GM12878 (cell line): ENCODE measurements around the gene SLC25A13. TPM values are rescaled to one million over a fixed set of nuclear protein-coding genes. Genes with fewer than 3 reads are reported as not detected.

ENCODE experiments used
- ATAC-seq: fragments of 200-7000 bp; cut with Tn5 transposase; 3 replicates; pipeline ENCODE4 v1.9.1; 2020; ENCODE audit warnings: mild to moderate bottlenecking, moderate library complexity
- BruUV-seq: library from RNA; stranded (reverse); fragments of 400-500 nt; replicated peaks from 2 replicates; lab custom pipeline; 2021; lab: Mats Ljungman, UMichigan
- CTCF ChIA-PET: fragments of 300-600 bp; sonication (Branson Sonifier 250); formaldehyde crosslinking; extraction: SDS; loops from one replicate; lab custom pipeline; 2021; ENCODE audit warnings: inconsistent platforms; lab: Yijun Ruan, JAX
- POLR2A ChIA-PET: fragments of 350-600 bp; formaldehyde crosslinking; extraction: SDS; loops from one replicate; lab custom pipeline; 2021; ENCODE audit warnings: inconsistent platforms; lab: Charles Lee
- RAD21 ChIA-PET: fragments of 300-600 bp; sonication (Branson Sonifier 250); formaldehyde crosslinking; loops from one replicate; lab custom pipeline; 2023; ENCODE audit warnings: antibody characterized with exemption; ENCODE audit not compliant: unreplicated experiment; lab: Charles Lee
- SMC1A ChIA-PET: fragments of 300-600 bp; sonication (Branson Sonifier 250); formaldehyde crosslinking; loops from one replicate; lab custom pipeline; 2023; ENCODE audit not compliant: unreplicated experiment, uncharacterized antibody; lab: Charles Lee
- DNase-seq: peaks from one replicate; pipeline ENCODE4 v3.0.0-alpha.2; 2011; ENCODE audit warnings: low read depth, low spot score
- FAIRE-seq: peaks from 3 replicates; lab custom pipeline; 2011; peaks lifted over from hg19 to GRCh38; lab: Jason Lieb, UNC
- H2AFZ ChIP-seq: 2 replicates; pipeline ENCODE4 v1.6.0; 2011; ENCODE audit warnings: low read depth, low read length, control low read depth; ENCODE audit not compliant: control insufficient read depth
- H3K27ac ChIP-seq: 2 replicates; pipeline ENCODE4 v1.5.1; 2011; ENCODE audit warnings: control low read depth; ENCODE audit not compliant: control insufficient read depth, insufficient read depth
- H3K27me3 ChIP-seq, 2 experiments: replicated peaks in 1 of 2; 2 replicates each; pipeline versions ENCODE4 v1.6.0 to v1.6.1; 2011; ENCODE audit warnings: low read length in 1 of 2; ENCODE audit not compliant: control insufficient read depth in 2 of 2, insufficient read depth in 2 of 2
- H3K36me3 ChIP-seq, 2 experiments: 2 replicates each; pipeline ENCODE4 v1.5.1; 2011; ENCODE audit warnings: low read length in 1 of 2; ENCODE audit not compliant: control insufficient read depth in 2 of 2, insufficient read depth in 2 of 2
- H3K4me1 ChIP-seq: 2 replicates; pipeline ENCODE4 v1.6.1; 2011; ENCODE audit warnings: mild to moderate bottlenecking, low read length, moderate library complexity, mixed read lengths; ENCODE audit not compliant: control insufficient read depth, insufficient read depth
- H3K4me2 ChIP-seq: 2 replicates; pipeline ENCODE4 v1.6.0; 2011; ENCODE audit warnings: control low read depth; ENCODE audit not compliant: control insufficient read depth, insufficient read depth
- H3K4me3 ChIP-seq: fragments of 200-600 bp; sonication (generic); 2 replicates; pipeline ENCODE4 v1.5.1; 2016
- H3K79me2 ChIP-seq: 2 replicates; pipeline ENCODE4 v1.6.0; 2011; ENCODE audit warnings: low read length; ENCODE audit not compliant: control insufficient read depth, insufficient read depth
- H3K9ac ChIP-seq: 2 replicates; pipeline ENCODE4 v1.8.0; 2011; ENCODE audit warnings: low read length, control low read depth, mixed read lengths; ENCODE audit not compliant: control insufficient read depth, insufficient read depth
- H3K9me3 ChIP-seq: replicated peaks from 3 replicates; pipeline ENCODE4 v1.5.1; 2011; ENCODE audit warnings: mild to moderate bottlenecking, low read length; ENCODE audit not compliant: control insufficient read depth, insufficient read depth
- H4K20me1 ChIP-seq: 2 replicates; pipeline ENCODE4 v1.6.0; 2011; ENCODE audit not compliant: control insufficient read depth, insufficient read depth
- ATF3 ChIP-seq: IDR thresholded peaks from 2 replicates; pipeline ENCODE4 v1.6.1; 2011; ENCODE audit warnings: low read depth, mild to moderate bottlenecking, low read length, moderate library complexity, borderline replicate concordance; ENCODE audit errors: extremely low read depth
- BACH1 ChIP-seq: fragments of 450-650 bp; IDR thresholded peaks from 2 replicates; pipeline ENCODE4 v1.6.1; 2017; ENCODE audit warnings: mild to moderate bottlenecking, borderline replicate concordance
- BCL11A ChIP-seq: IDR thresholded peaks from 2 replicates; pipeline ENCODE4 v1.6.1; 2011; ENCODE audit warnings: low read depth, low read length
- BMI1 ChIP-seq: fragments of 450-650 bp; IDR thresholded peaks from 2 replicates; pipeline ENCODE4 v1.6.1; 2016; ENCODE audit warnings: mild to moderate bottlenecking, moderate library complexity, borderline replicate concordance
- IKZF1 ChIP-seq: fragments of 450-650 bp; conservative IDR thresholded peaks from 2 replicates; pipeline ENCODE4 v1.6.1; 2017; ENCODE audit warnings: antibody characterized with exemption, mild to moderate bottlenecking
- MTA2 ChIP-seq: fragments of 450-650 bp; IDR thresholded peaks from 2 replicates; pipeline ENCODE4 v1.6.1; 2016; ENCODE audit warnings: low read depth, mild to moderate bottlenecking, moderate library complexity
- NR2F1 ChIP-seq: fragments of 450-650 bp; conservative IDR thresholded peaks from 2 replicates; pipeline ENCODE4 v1.6.1; 2017; ENCODE audit warnings: mild to moderate bottlenecking
- STAT1 ChIP-seq: fragments of 450-650 bp; conservative IDR thresholded peaks from 2 replicates; pipeline ENCODE4 v1.6.1; 2014; ENCODE audit warnings: antibody characterized with exemption, mild to moderate bottlenecking
- SUZ12 ChIP-seq: fragments of 200-600 bp; sonication (generic); IDR thresholded peaks from one replicate; pipeline ENCODE4 v1.6.1; 2018; ENCODE audit warnings: antibody characterized with exemption, mild to moderate bottlenecking; ENCODE audit not compliant: unreplicated experiment
- YY1 ChIP-seq: IDR thresholded peaks from 2 replicates; pipeline ENCODE4 v1.6.1; 2011; ENCODE audit warnings: low read depth, mild to moderate bottlenecking, low read length
- ZNF687 ChIP-seq: fragments of 450-650 bp; IDR thresholded peaks from 2 replicates; pipeline ENCODE4 v1.6.1; 2017; ENCODE audit warnings: mild to moderate bottlenecking, moderate library complexity
- ZZZ3 ChIP-seq: IDR thresholded peaks from 2 replicates; pipeline ENCODE4 v1.6.1; 2011; ENCODE audit warnings: low read depth; ENCODE audit not compliant: control insufficient read depth, insufficient read length
- WGBS: methylation state at CpG from one replicate; pipeline ENCODE4 v1.1.6; 2016; ENCODE audit warnings: low lambda C conversion rate; ENCODE audit not compliant: insufficient replicate concordance, insufficient coverage; ENCODE audit errors: missing lambda C conversion rate; 5-methylcytosine and 5-hydroxymethylcytosine counted together
- in situ Hi-C: fragments of 300-500 bp; cut with MboI; formaldehyde crosslinking; loops from 9 replicates; pipeline ENCODE4 v1.14.3; 2018; ENCODE audit warnings: mixed read lengths
- intact Hi-C: fragments of 100-400 bp; cut with micrococcal nuclease; formaldehyde crosslinking; loops from one replicate; pipeline ENCODE4 v1.14.2; 2022; ENCODE audit not compliant: unreplicated experiment
- polyA plus RNA-seq, 11 experiments: library from polyadenylated mRNA; depleted of rRNA in 4 of 11; unstranded in 6 of 11; stranded (reverse) in 5 of 11; fragments of >200 nt; fragmentation: Nextera tagmentation in 4 of 11; fragmentation: Illumina TruSeq in 1 of 11; extraction: Ambion mirVana in 4 of 11; extraction: Trizol in 1 of 11; gene quantifications; 1 replicate in 1 of 11; 2 replicates in 10 of 11; pipeline versions ENCODE4 v1.2.1 to v1.2.3, GENCODE V29; 2011 to 2016; ENCODE audit warnings: inconsistent platforms in 2 of 11, missing spikeins in 2 of 11, low read depth in 1 of 11
- total RNA-seq, 4 experiments: library from RNA; depleted of rRNA in 3 of 4; stranded (reverse); fragments of >200 nt in 3 of 4; fragmentation: Illumina TruSeq in 1 of 4; extraction: Trizol in 1 of 4; gene quantifications; 2 replicates each; pipeline versions ENCODE4 v1.2.1 to v1.2.3, GENCODE V29; 2013 to 2021

Gene SLC25A13
- total and polyA plus RNA-seq, 10 of the 15 experiments (the other 5 are each of a cell fraction or from before 2014, with no cell fraction given), result 7.0 to 24.7 (median 18.6) TPM

GRCh38 chr7:96188591-96188991, 133.3 kb downstream of the SLC25A13 start:
- Histone ChIP-seq H3K4me3 (no peak overlapping the region), H3K9me3 (no peaks in the 10 kb centered on the region), H3K79me2 (no peaks in the 10 kb centered on the region), H3K27me3 (no peaks in the 10 kb centered on the region), H3K9ac (no peak overlapping the region), H3K36me3 (peaks cover 0 to 11% of the 10 kb centered on the region in 2 experiments; a peak in 2 of 4 replicates), H2AFZ (no peak overlapping the region), H3K4me1 (no peaks in the 10 kb centered on the region), H3K27ac (no peak overlapping the region), H3K4me2 (no peak overlapping the region), H4K20me1 (no peaks in the 10 kb centered on the region)
- no TSS peak for BruUV-seq
- DNase-seq, result no peak
- intact Hi-C loops, result no loop called here
- in situ Hi-C loops, result no loop called here
- CTCF ChIA-PET, result no interaction called here
- no peak for ATAC-seq
- RAD21 ChIA-PET, result no interaction called here
- no peak for FAIRE-seq
- 99% methylated on average over 8 of the region's 8 CpGs for WGBS
- TF ChIP-seq IKZF1 (no peak), SUZ12 (no peak), BCL11A (no peak), ATF3 (no peak), NR2F1 (no peak), YY1 (no peak), ZZZ3 (no peak), STAT1 (no peak)
- SMC1A ChIA-PET, result no interaction called here
- POLR2A ChIA-PET, result no interaction called here

GRCh38 chr7:96188174-96188581, 133.7 kb downstream of the SLC25A13 start:
- no peaks in the 10 kb centered on the region for H3K9me3 ChIP-seq
- BruUV-seq, result no TSS peak
- no peaks in the 10 kb centered on the region for H4K20me1 ChIP-seq
- no peaks in the 10 kb centered on the region for H3K27me3 ChIP-seq
- H3K79me2 ChIP-seq, result no peaks in the 10 kb centered on the region
- in situ Hi-C loops (no loop called here), intact Hi-C loops (no loop called here)
- no peaks in the 10 kb centered on the region for H3K4me1 ChIP-seq
- no peak for ATAC-seq
- DNase-seq, result no peak
- WGBS, result 79% methylated on average over 8 of the region's 8 CpGs
- ChIA-PET POLR2A (no interaction called here), SMC1A (no interaction called here), CTCF (no interaction called here), RAD21 (no interaction called here)
- H3K27ac ChIP-seq, result no peak overlapping the region
- FAIRE-seq, result no peak
- H3K9ac ChIP-seq, result no peak overlapping the region
- H3K36me3 ChIP-seq, result peaks cover 0 to 13% of the 10 kb centered on the region in 2 experiments; a peak in 2 of 4 replicates
- no peak overlapping the region for H3K4me2 ChIP-seq
- no peak overlapping the region for H2AFZ ChIP-seq
- H3K4me3 ChIP-seq, result no peak overlapping the region
- TF ChIP-seq IKZF1 (no peak), BMI1 (no peak), MTA2 (no peak), ZNF687 (no peak), BACH1 (no peak)
